Sigmoid colon (tissue), 7 donors: ENCODE results near the gene TNFAIP8. TPM values are rescaled to one million over a fixed set of nuclear protein-coding genes. Genes with fewer than 3 reads are reported as not detected.

ENCODE experiments used
- DNase-seq: peaks from one replicate; pipeline ENCODE4 v3.0.0-alpha.2; 2019
- H3K27ac ChIP-seq, 4 donors: fragments of 200-600 bp; sonication (generic); one replicate each; pipeline ENCODE4 v1.5.1; 2016 to 2019; ENCODE audit warnings: mild to moderate bottlenecking in 1 of 4
- H3K27me3 ChIP-seq, 3 donors: fragments of 200-600 bp; sonication (generic); one replicate each; pipeline ENCODE4 v1.5.1; 2019; ENCODE audit warnings: mild to moderate bottlenecking in 1 of 3
- H3K36me3 ChIP-seq, 4 donors: fragments of 200-600 bp; sonication (generic); one replicate each; pipeline ENCODE4 v1.5.1; 2016 to 2019
- H3K4me1 ChIP-seq, 4 donors: fragments of 200-600 bp; sonication (generic); one replicate each; pipeline ENCODE4 v1.5.1; 2017 to 2019
- H3K4me3 ChIP-seq, 4 donors: fragments of 200-600 bp; sonication (generic); one replicate each; pipeline ENCODE4 v1.5.1; 2017 to 2019; ENCODE audit warnings: mild to moderate bottlenecking in 2 of 4, moderate library complexity in 1 of 4
- H3K9me3 ChIP-seq, 4 donors: fragments of 200-600 bp in 3 of 4; sonication (generic) in 3 of 4; one replicate each; pipeline versions ENCODE4 v1.5.1 to v1.6.1; 2013 to 2019
- CTCF ChIP-seq, 4 experiments: fragments of 450-650 bp in 3 of 4; fragments of 200-600 bp in 1 of 4; IDR thresholded peaks; one replicate each; pipeline ENCODE4 v1.5.1; 2016 to 2019; ENCODE audit warnings: antibody characterized with exemption in 4 of 4, mild to moderate bottlenecking in 3 of 4, moderate library complexity in 2 of 4
- EP300 ChIP-seq, 4 donors: sonication (generic); formaldehyde crosslinking; IDR thresholded peaks; one replicate each; pipeline ENCODE4 v1.6.1; 2017; ENCODE audit warnings: antibody characterized with exemption in 4 of 4
- POLR2A ChIP-seq, 2 donors: fragments of 450-650 bp; IDR thresholded peaks; one replicate each; pipeline ENCODE4 v1.6.1; 2016; ENCODE audit warnings: antibody characterized with exemption in 2 of 2, mild to moderate bottlenecking in 2 of 2, moderate library complexity in 2 of 2
- POLR2AphosphoS5 ChIP-seq, 4 donors: sonication (generic); formaldehyde crosslinking; IDR thresholded peaks; one replicate each; pipeline ENCODE4 v1.6.1; 2017; ENCODE audit warnings: antibody characterized with exemption in 4 of 4
- WGBS, 2 donors: extraction: QIAGEN DNeasy Blood & Tissue Kit; methylation state at CpG; one replicate each; pipeline ENCODE4 v1.1.7; 2013; 5-methylcytosine and 5-hydroxymethylcytosine counted together
- intact Hi-C: fragments of 100-400 bp; cut with DNase I; formaldehyde crosslinking; loops from one replicate; pipeline ENCODE4 v1.15.1; 2023
- polyA plus RNA-seq, 3 donors: library from polyadenylated mRNA; stranded (reverse); fragments of 200-250 nt; gene quantifications; one replicate each; pipeline ENCODE4 v1.2.3, GENCODE V29; 2013
- total RNA-seq, 4 donors: library from RNA; depleted of rRNA; stranded (reverse); fragments of >200 nt; gene quantifications; one replicate each; pipeline ENCODE4 v1.1.0, GENCODE V29; 2016
- donor health status: healthy with polysubstance abuse.
- donor health status: Bipolar disorder and iron deficiency.
- donor health status: healthy.

TNFAIP8 gene
- total RNA-seq (10 to 100 TPM in 3 of 4 donors, 1 to 10 TPM in 1; 6.9 to 17.9 (median 13.1) TPM), polyA plus RNA-seq (10 to 100 TPM in 2 of 3 donors, 1 to 10 TPM in 1; 9.0 to 55.8 (median 19.0) TPM)

DNA sequence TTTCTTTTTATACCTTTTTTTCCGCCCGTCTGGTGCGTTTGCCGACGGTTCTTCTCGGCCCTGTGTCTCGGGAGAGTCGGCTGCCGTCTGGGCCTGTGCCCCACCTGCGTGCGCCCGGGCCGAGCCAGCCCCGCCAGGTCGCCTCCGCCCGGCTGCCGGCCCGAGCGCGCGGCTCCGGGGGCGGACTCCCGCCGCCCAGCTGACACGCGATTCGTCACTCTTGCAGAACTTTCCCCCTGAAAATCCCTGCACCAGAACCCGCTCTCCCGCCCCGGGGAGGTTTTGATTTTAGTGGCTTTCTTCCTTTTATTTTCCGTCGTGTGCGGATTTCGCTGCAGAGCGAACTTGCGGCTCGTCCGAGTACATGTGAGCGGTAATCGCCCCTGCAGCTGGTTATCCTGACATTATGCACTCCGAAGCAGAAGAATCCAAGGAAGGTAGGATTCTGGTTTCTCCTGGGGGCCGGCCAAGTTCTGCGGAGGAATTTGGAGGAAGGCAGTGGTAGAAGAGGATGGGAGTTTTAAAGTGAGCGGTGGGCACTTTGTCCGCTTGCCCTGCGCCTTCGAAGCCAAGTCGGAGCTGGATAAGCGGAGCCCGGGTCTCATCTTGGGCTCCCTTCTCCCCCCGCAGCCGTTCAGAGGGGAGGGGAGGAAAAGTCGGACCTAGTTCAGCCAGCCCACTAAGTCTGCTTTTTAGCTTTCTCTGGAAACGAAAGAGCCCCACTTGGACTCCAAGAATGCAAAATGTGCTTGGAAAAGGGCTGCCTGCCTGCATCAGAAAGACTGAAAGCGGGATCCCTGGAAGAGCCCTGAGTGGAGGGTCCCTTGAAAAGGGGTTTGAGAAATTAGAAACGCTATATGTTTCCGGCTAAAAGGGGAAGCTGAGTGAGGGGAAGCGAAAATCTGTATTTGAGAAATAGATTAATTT lies at the start of gene TNFAIP8:
TNFAIP8 (plus strand) TSS at position 335 of the 927 bp plus-strand sequence; CDS start at position 407, 72 bp downstream.
- peak within 1 kb of the TSS; percentile 44 to 60 (median 52) for H3K4me3 ChIP-seq
- no peaks in the 10 kb centered on the region for H3K9me3 ChIP-seq
- no peaks in the 10 kb centered on the region for H3K36me3 ChIP-seq
- peaks cover 0 to 19% (median 0%) of the 10 kb centered on the region in 3 donors for H3K27me3 ChIP-seq
- peak; percentile 77 for DNase-seq
- 3 to 5% methylated on average over 60 of the region's 60 CpGs for WGBS, 2 donors
- peaks cover 0 to 25% (median 13%) of the 10 kb centered on the region in 4 donors for H3K4me1 ChIP-seq
- TF ChIP-seq POLR2AphosphoS5 (IDR thresholded peaks at IDR 0.05) (peak in 2 of 4 donors; percentile 18 to 28), CTCF (IDR thresholded peaks at IDR 0.05) (no peak), EP300 (IDR thresholded peaks at IDR 0.05) (no peak), POLR2A (IDR thresholded peaks at IDR 0.05) (no peak)
- intact Hi-C loops: no loop called here
- H3K27ac ChIP-seq: peak within 1 kb of the TSS; percentile 53 to 89 (median 66)

DNA sequence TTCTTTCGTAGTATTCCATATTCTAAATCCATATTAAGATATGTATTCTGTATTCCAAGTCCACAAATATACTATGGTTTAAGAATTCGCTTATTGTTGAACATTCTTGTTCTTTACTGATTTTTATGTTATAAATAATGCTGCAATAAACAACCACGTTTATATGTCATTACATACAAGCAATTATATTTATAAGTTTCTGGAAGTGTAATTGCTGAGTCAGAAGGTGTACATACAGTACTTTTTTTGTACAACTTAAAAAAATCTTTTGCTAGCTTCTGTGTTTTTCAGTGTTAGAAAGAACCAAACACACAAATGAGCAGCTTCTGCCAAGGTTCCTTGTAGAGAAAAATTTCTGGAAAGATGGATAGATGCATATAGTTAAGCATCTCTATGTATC lies 48.6 kb upstream of the TNFAIP8 start:
- H3K4me3 ChIP-seq: no peak overlapping the region
- no peak overlapping the region for H3K27ac ChIP-seq
- no peaks in the 10 kb centered on the region for H3K36me3 ChIP-seq
- WGBS, 2 donors: 68 to 73% methylated on average over 3 of the region's 3 CpGs
- H3K9me3 ChIP-seq: no peaks in the 10 kb centered on the region
- no peak for TF ChIP-seq POLR2A (IDR thresholded peaks at IDR 0.05)
- TF ChIP-seq EP300 (IDR thresholded peaks at IDR 0.05): no peak
- TF ChIP-seq POLR2AphosphoS5 (IDR thresholded peaks at IDR 0.05): no peak
- no peak for TF ChIP-seq CTCF (IDR thresholded peaks at IDR 0.05)
- no peak for DNase-seq
- H3K4me1 ChIP-seq: peaks cover 0 to 28% (median 19%) of the 10 kb centered on the region in 4 donors
- no peaks in the 10 kb centered on the region for H3K27me3 ChIP-seq
- intact Hi-C loops: no loop called here

GRCh38 chr5:119309326-119309725 lies 46.5 kb upstream of the TNFAIP8 start:
- no peak overlapping the region for H3K27ac ChIP-seq
- no peaks in the 10 kb centered on the region for H3K9me3 ChIP-seq
- H3K4me1 ChIP-seq: peaks cover 0 to 19% (median 8%) of the 10 kb centered on the region in 4 donors
- no peak overlapping the region for H3K4me3 ChIP-seq
- DNase-seq: no peak
- H3K27me3 ChIP-seq: no peaks in the 10 kb centered on the region
- H3K36me3 ChIP-seq: no peaks in the 10 kb centered on the region
- intact Hi-C loops: no loop called here
- TF ChIP-seq EP300 (IDR thresholded peaks at IDR 0.05): no peak
- no peak for TF ChIP-seq POLR2AphosphoS5 (IDR thresholded peaks at IDR 0.05)
- TF ChIP-seq CTCF (IDR thresholded peaks at IDR 0.05): no peak
- TF ChIP-seq POLR2A (IDR thresholded peaks at IDR 0.05): no peak
- WGBS, 2 donors: 41 to 85% methylated on average over 4 of the region's 4 CpGs

GRCh38 chr5:119311688-119312087 lies 44.1 kb upstream of the TNFAIP8 start:
- Histone ChIP-seq H3K4me1 (peaks cover 0 to 27% (median 14%) of the 10 kb centered on the region in 4 donors), H3K27ac (no peak overlapping the region), H3K9me3 (no peaks in the 10 kb centered on the region), H3K36me3 (no peaks in the 10 kb centered on the region), H3K4me3 (no peak overlapping the region), H3K27me3 (no peaks in the 10 kb centered on the region)
- DNase-seq: no peak
- intact Hi-C loops: no loop called here
- 90 to 91% methylated on average over 2 of the region's 2 CpGs for WGBS, 2 donors
- TF ChIP-seq POLR2A (IDR thresholded peaks at IDR 0.05) (no peak), EP300 (IDR thresholded peaks at IDR 0.05) (no peak)

DNA sequence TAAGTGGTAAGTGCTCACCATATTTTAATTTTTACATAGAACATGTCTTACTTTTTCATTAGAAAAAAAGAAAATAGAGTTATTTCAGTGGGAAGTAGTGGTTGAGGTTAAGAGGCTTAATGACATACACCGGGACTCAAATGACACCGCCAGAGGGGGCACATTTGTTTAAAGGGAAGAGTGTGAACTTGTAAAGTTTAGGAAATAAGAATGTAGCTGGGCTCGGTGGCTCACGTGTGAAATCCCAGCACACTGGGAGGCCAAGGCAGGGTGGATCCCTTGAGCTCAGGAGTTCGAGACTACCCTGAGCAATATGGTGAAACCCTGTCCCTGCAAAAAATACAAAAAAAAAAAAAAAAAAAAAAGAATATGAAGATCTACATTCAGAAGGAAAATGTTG lies 43.4 kb upstream of the TNFAIP8 start:
- H3K9me3 ChIP-seq: no peaks in the 10 kb centered on the region
- WGBS, 2 donors: 82 to 86% methylated on average over 5 of the region's 5 CpGs
- no peaks in the 10 kb centered on the region for H3K36me3 ChIP-seq
- DNase-seq: no peak
- no peak overlapping the region for H3K27ac ChIP-seq
- intact Hi-C loops: no loop called here
- no peak for TF ChIP-seq POLR2AphosphoS5 (IDR thresholded peaks at IDR 0.05)
- no peak for TF ChIP-seq CTCF (IDR thresholded peaks at IDR 0.05)
- TF ChIP-seq POLR2A (IDR thresholded peaks at IDR 0.05): no peak
- H3K27me3 ChIP-seq: no peaks in the 10 kb centered on the region
- peaks cover 0 to 27% (median 14%) of the 10 kb centered on the region in 4 donors for H3K4me1 ChIP-seq
- no peak overlapping the region for H3K4me3 ChIP-seq
